HG02763 (cell line): ENCODE results near the gene KIR3DL3.
"Not testable (repeated sequence)": the region's sequence is repeated elsewhere in the genome, so short reads cannot be mapped to it uniquely, and the experiment has no call there.

Experiments used
- ATAC-seq: cut with Tn5 transposase; IDR thresholded peaks from one replicate; pipeline ENCODE4 v1.9.1; 2021; ENCODE audit warnings: mild to moderate bottlenecking, moderate library complexity; ENCODE audit not compliant: unreplicated experiment

The KIR3DL3 gene

DNA sequence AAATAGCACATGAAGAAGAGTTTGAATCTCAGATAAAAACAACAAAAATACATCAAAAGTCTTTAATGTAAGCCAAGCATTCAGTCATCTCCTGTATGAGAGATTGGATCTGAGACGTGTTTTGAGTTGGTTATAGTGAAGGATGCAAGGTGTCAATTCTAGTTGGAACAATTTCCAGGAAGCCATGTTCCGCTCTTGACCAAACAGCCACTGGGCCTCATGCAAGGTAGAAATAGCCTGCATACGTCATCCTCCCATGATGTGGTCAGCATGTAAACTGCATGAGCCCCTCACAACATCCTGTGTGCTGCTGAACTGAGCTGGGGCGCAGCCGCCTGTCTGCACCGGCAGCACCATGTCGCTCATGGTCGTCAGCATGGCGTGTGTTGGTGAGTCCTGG, at the start of gene KIR3DL3:
KIR3DL3 (plus strand) TSS at position 301 of the 400 bp plus-strand sequence; CDS start at position 356, 55 bp downstream.
- ATAC-seq: no peak

GRCh38 chr19:54676210-54676834, 47.9 kb upstream of the KIR3DL3 start:
- not testable (repeated sequence) for ATAC-seq

- ATAC-seq: no peak
Observed at GRCh38 chr19:54677217-54677616, 47.0 kb upstream of the KIR3DL3 start.

DNA sequence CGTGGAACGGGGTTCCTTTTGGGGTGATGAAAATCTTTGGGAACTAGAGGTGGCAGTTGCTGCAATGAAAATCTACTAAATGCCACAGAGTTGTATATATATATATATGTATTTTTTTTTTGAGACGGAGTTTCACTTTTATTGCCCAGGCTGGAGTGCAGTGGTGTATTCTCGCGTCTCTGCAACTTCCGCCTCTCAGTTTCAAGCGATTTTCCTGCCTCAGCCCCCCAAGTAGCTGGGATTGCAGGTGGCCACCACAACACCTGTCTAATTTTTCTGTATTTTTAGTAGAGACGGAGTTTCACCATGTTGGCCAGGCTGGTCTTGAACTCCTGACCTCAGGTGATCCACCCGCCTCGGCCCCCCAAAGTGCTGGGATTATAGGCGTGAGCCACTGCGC, 42.6 kb upstream of the KIR3DL3 start:
- ATAC-seq: not testable (repeated sequence)

DNA sequence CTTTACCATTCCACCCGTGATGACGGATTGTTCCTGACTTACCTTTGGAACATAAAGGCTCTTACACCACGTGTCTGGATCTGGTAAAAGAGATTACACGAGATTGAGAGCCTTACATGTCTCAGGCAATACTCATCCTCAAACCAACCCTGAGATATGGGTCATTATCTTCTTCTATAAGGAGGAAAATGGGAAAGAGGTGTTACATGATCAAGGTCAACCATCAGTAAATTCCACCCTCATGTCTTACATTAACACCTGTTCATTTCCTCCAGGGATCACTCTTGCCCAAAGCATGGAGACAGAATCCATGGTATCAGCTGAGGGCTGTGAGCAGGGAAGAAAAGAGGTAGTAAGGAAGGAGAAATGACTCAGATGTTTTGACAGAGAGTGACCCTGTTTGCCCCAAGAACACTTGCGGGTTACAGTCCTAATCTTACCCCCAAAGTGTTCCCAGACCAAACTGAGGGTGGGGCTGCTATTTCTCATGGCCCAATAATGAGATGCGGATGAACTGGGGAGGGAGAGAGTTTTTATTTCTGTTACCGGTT, 41.9 kb upstream of the KIR3DL3 start:
- ATAC-seq: no peak

DNA sequence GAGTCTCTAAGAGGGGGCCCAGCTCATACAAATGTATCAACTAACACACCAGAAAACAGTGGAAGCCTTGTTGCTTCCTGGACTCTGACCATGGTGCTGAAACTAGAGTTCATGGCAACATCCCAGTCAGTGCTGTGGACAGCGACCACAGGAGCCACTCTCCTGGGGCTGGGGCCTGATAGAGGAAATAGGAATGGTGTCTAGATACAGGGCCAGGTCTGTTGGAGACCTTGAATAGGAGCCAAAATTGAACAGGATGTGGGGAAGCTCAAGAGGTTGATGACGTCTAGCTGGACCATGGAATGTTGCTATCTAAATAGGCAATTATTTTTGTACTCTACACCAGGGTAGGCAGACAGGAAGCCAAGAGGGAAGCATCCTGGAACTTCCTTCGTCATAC, 39.7 kb upstream of the KIR3DL3 start:
- no peak for ATAC-seq

GRCh38 chr19:54691582-54692297, 32.5 kb upstream of the KIR3DL3 start:
- ATAC-seq: no peak

- ATAC-seq: no peak
Observed at GRCh38 chr19:54692298-54692615, 32.0 kb upstream of the KIR3DL3 start.

- no peak for ATAC-seq
Observed at GRCh38 chr19:54694648-54695047, 29.6 kb upstream of the KIR3DL3 start.

DNA sequence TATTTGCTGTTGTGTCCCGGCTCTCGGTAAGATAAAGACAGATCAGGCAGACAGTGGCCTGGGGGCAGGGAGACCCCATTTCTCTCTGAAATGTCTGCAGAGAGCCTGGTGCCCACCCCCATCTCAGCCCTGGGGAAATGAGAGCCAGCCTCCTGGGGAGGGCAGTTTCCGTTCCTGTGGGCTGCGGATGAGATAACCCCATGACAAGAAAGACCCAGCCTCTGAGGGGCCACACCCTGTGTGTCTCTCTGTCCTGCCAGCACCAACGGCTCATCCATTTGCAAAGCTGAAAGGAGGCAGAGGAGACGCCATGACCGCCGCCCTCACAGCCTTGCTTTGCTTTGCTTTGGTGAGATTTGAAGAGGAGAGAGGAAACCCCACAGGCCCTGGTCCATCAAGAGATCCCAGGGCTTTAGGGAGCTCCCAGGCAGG, 28.1 kb upstream of the KIR3DL3 start:
- no peak for ATAC-seq

DNA sequence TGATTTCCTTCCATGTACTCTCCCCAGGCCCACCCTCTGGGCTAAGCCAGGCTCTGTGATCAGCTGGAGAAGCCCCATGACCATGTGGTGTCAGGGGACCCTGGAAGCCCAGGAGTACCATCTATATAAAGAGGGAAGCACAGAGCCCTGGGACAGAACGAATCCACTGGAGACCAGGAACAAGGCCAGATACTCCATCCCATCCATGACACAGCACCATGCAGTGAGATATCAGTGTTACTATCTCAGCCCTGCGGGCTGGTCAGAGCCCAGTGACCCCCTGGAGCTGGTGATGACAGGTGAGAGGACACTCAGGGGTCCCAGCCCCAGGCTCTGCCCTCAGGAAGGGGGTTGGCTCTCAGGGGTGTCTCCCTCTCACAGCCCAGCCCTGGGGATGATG, 27.5 kb upstream of the KIR3DL3 start:
- ATAC-seq: no peak

GRCh38 chr19:54697716-54698115, 26.5 kb upstream of the KIR3DL3 start:
- not testable (repeated sequence) for ATAC-seq

DNA sequence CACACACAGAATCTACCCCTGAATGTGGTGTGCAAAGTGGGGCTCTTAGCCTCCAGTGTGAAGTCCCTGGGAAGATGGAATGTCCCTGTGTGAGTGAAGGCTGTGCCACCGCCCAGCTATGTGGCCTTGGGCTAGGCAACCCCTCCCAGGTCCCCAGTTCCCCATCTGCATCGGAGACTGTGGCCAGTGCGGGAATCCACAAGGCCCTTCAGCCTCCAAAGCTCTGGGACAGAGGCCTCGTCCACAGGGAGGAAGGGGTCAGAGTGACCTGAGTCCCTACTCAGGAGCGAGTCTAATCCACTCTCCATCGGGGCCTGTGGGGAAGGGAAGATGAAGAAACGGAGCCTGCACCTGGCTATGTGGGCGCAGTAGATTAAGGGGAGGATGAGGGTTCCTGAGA, 19.3 kb upstream of the KIR3DL3 start:
- ATAC-seq: no peak

DNA sequence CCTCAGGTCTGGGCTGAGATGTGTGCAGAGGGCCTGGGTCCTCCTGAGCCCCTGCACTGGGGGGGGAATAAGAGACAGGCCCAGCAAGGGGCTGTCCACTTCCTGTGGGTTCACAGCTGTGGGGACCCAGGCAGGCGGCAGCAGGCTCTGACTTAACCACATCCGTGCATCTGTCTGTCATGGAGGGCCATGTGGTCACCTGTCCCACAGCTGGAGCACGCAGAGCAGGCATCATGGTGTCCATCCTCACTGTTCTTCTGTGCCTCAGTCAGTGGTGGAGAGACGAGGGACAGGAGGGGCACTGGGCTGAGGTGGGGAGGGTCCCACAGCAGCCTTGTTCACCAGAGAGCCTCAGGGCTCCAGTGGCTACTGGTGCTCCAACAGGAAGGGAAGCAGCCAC, 16.3 kb upstream of the KIR3DL3 start:
- no peak for ATAC-seq

DNA sequence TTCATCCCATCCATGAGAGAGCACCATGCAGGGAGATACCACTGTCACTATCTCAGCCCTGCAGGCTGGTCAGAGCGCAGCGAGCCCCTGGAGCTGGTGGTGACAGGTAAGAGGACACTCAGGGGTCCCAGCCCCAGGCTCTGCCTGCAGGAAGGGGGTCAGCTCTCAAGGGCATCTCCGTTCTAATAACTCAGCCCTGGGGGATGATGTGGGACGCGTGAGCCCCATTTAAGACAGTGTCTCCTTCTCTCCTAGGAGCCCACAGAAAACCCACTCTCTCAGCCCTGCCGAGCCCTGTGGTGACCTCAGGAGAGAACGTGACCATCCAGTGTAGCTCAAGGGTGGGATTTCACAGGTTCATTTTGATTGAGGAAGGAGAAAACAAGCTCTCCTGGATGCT, 15.5 kb upstream of the KIR3DL3 start:
- ATAC-seq: no peak

- no peak for ATAC-seq
Observed at GRCh38 chr19:54709212-54709948, 14.9 kb upstream of the KIR3DL3 start.

DNA sequence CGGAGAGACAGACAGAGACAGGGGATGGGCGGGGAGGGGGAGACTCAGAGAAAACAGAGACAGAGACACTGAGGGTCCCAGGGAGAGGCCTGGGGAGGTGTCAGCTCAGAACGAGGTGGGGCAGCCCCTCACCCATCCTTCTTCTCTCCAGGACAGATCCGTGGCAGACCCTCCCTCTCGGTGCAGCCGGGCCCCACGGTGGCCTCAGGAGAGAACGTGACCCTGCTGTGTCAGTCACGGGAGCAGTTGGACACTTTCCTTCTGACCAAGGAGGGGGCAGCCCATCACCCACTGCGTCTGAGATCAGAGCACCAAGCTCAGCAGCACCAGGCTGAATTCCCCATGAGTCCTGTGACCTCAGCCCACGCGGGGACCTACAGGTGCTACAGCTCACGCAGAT, 14.3 kb upstream of the KIR3DL3 start:
- not testable (repeated sequence) for ATAC-seq

DNA sequence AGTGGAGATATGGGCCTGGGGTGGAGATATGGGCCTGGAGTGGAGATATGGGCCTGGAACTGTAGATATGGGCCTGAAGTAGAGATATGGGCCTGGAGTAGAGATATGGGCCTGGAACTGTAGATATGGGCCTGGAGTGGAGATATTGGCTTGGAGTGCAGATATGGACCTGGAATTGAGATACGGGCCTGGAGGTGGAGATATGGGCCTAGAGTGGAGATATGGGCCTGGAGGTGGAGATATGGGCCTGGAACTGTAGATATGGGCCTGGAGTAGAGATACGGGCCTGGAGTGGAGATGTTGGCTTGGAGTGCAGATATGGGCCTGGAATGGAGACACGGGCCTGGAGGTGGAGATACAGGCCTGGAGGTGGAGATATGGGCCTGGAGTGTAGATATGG, 402 bp downstream of the KIR3DL3 start:
- no peak for ATAC-seq

GRCh38 chr19:54725321-54725720, 1.1 kb downstream of the KIR3DL3 start:
- ATAC-seq: no peak

DNA sequence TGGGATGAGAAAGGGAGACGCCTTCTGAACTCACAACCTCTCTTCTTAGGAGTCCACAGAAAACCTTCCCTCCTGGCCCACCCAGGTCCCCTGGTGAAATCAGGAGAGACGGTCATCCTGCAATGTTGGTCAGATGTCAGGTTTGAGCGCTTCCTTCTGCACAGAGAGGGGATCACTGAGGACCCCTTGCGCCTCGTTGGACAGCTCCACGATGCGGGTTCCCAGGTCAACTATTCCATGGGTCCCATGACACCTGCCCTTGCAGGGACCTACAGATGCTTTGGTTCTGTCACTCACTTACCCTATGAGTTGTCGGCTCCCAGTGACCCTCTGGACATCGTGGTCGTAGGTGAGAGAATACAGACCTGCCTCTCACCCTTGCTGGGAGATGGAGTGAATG, 3.3 kb downstream of the KIR3DL3 start:
- ATAC-seq: no peak

DNA sequence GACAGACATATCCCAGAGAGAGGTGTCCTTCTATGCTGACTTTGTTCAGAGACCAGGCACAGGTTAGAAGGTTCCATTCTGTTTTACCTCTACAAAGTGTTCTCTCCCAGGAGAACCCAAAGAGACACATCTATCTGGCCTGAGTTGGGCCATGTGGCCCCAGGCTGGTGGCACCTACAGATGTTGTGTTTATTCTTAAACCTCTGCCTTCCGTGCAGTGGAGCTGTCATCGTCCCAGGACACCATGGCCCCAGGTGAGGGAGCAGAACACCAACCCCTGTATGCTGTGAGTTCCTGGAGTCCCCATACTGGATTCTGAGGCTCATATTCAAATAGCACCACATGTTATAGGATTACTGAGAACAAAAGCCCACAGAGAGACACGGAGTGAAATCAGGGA, 3.9 kb downstream of the KIR3DL3 start:
- no peak for ATAC-seq
